T-cell (primary cell): ENCODE data around the gene NDUFV1. TPM values are rescaled to one million over a fixed set of nuclear protein-coding genes. Genes with fewer than 3 reads are reported as not detected.
"Not testable (repeated sequence)": the region's sequence is repeated elsewhere in the genome, so short reads cannot be mapped to it uniquely, and the experiment has no call there.

Source experiments
- ATAC-seq, 4 experiments: fragments of 200-7000 bp in 3 of 4; fragments of 150-1000 bp in 1 of 4; cut with Tn5 transposase; replicated peaks in 1 of 4; 1 replicate in 3 of 4; 2 replicates in 1 of 4; pipeline ENCODE4 v1.10.0; 2021; ENCODE audit warnings: moderate library complexity in 3 of 4, mild to moderate bottlenecking in 2 of 4, moderate number of reproducible peaks in 1 of 4
- CTCF ChIA-PET, 2 donors: fragments of 300-600 bp; sonication (Branson Sonifier 250); formaldehyde crosslinking; loops; one replicate each; lab custom pipeline; 2022; ENCODE audit warnings: antibody characterized with exemption in 2 of 2; lab: Charles Lee
- POLR2A ChIA-PET, 2 donors: fragments of 300-600 bp; sonication (Branson Sonifier 250); formaldehyde crosslinking; loops; one replicate each; lab custom pipeline; 2022; ENCODE audit warnings: antibody characterized with exemption in 2 of 2; lab: Charles Lee
- DNase-seq, 35 experiments: peaks; one replicate each; pipeline versions ENCODE4 v3.0.0 to v3.0.0-alpha.2; 2013 to 2023
- H3K27ac ChIP-seq: one replicate; pipeline ENCODE4 v1.5.1; 2013; ENCODE audit warnings: low read length
- H3K27me3 ChIP-seq, 2 experiments: replicated peaks in 1 of 2; 1 replicate in 1 of 2; 2 replicates in 1 of 2; pipeline versions ENCODE4 v1.6.1 to v1.7.0; 2013; ENCODE audit warnings: low read length in 1 of 2, mixed read lengths in 1 of 2; ENCODE audit not compliant: control insufficient read depth in 2 of 2, insufficient read depth in 2 of 2; ENCODE audit errors: extremely low read depth in 1 of 2
- H3K36me3 ChIP-seq, 2 donors: 1 replicate in 1 of 2; 2 replicates in 1 of 2; pipeline versions ENCODE4 v1.6.1 to v1.7.0; 2013; ENCODE audit warnings: low read length in 1 of 2; ENCODE audit not compliant: control insufficient read depth in 2 of 2, insufficient read depth in 1 of 2; ENCODE audit errors: extremely low read depth in 1 of 2
- H3K4me1 ChIP-seq, 2 experiments: 1 replicate in 1 of 2; 2 replicates in 1 of 2; pipeline versions ENCODE4 v1.6.1 to v1.7.0; 2013; ENCODE audit warnings: low read length in 2 of 2, mixed read lengths in 1 of 2; ENCODE audit not compliant: insufficient read depth in 2 of 2, control insufficient read depth in 1 of 2; ENCODE audit errors: extremely low read depth in 1 of 2
- H3K4me3 ChIP-seq, 2 donors: 1 replicate in 1 of 2; 2 replicates in 1 of 2; pipeline versions ENCODE4 v1.5.1 to v1.7.0; 2013; ENCODE audit warnings: mild to moderate bottlenecking in 2 of 2, low read length in 1 of 2, moderate library complexity in 1 of 2; ENCODE audit not compliant: control insufficient read depth in 1 of 2; ENCODE audit errors: extremely low read depth in 1 of 2
- H3K9me3 ChIP-seq: 2 replicates; pipeline ENCODE4 v1.7.0; 2013
- H3K27ac Mint-ChIP-seq, 2 donors: one replicate each; pipeline ENCODE4 v1.8.0; 2020 to 2021; ENCODE audit warnings: mild to moderate bottlenecking in 2 of 2, mixed read lengths in 2 of 2
- H3K27me3 Mint-ChIP-seq, 2 donors: one replicate each; pipeline ENCODE4 v1.8.0; 2021 to 2022; ENCODE audit warnings: mixed read lengths in 2 of 2
- H3K36me3 Mint-ChIP-seq: one replicate; pipeline ENCODE4 v1.8.0; 2021; ENCODE audit warnings: mixed read lengths
- H3K4me1 Mint-ChIP-seq, 3 donors: one replicate each; pipeline ENCODE4 v1.8.0; 2020 to 2022; ENCODE audit warnings: mixed read lengths in 3 of 3, mild to moderate bottlenecking in 1 of 3
- H3K4me3 Mint-ChIP-seq, 3 donors: one replicate each; pipeline ENCODE4 v1.8.0; 2020 to 2022; ENCODE audit warnings: mild to moderate bottlenecking in 3 of 3, mixed read lengths in 3 of 3, moderate library complexity in 3 of 3
- H3K9me3 Mint-ChIP-seq, 3 donors: one replicate each; pipeline ENCODE4 v1.8.0; 2020 to 2022; ENCODE audit warnings: mixed read lengths in 3 of 3
- WGBS: methylation state at CpG from one replicate; pipeline ENCODE4 v1.1.5; 2013; ENCODE audit warnings: missing lambda C conversion rate; ENCODE audit not compliant: insufficient coverage; 5-methylcytosine and 5-hydroxymethylcytosine counted together
- total RNA-seq, 35 experiments: library from RNA in 6 of 35; stranded (reverse) in 6 of 35; fragments of 120-200 nt in 1 of 35; gene quantifications; one replicate each; pipeline versions ENCODE4 v1.2.1 to v1.2.4 and lab custom pipeline; 2013 to 2026

The NDUFV1 gene
- total RNA-seq, 5 donors from 2014 or later (not counting 1 experiment from before 2014, with no cell fraction given): 199 to 250 (median 238) TPM

GRCh38 chr11:67620621-67621020 lies 13.9 kb downstream of the NDUFV1 start:
- H3K36me3 Mint-ChIP-seq, H3K9me3 Mint-ChIP-seq, CTCF ChIA-PET, H3K27me3 ChIP-seq, H3K27ac Mint-ChIP-seq, POLR2A ChIA-PET, H3K27ac ChIP-seq, H3K4me3 ChIP-seq, H3K4me3 Mint-ChIP-seq, ATAC-seq, H3K36me3 ChIP-seq, H3K27me3 Mint-ChIP-seq, H3K9me3 ChIP-seq: not testable (repeated sequence)
- peaks cover 2 to 14% of the 10 kb centered on the region in 2 experiments for H3K4me1 ChIP-seq
- 96% methylated on average over 9 of the region's 13 CpGs for WGBS
- peak in 1 of 35 experiments; percentile 0 for DNase-seq
- H3K4me1 Mint-ChIP-seq: peaks cover 3 to 11% (median 4%) of the 10 kb centered on the region in 3 donors

DNA sequence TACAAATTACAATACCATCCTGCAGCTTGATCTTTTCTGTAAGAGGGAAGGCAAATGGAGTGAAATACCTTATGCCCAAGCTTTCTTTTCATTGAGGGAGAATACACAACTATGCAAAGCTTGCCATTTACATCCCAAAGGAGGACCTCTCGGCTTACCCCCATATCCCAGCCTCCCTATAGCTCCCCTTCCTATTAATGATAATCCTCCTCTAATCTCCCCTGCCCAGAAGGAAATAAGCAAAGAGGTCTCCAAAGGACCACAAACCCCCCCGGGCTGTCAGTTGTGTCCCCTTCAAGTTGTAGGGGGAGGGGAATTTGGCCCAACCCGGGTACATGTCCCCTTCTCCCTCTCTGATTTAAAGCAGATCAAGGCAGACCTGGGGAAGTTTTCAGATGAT lies 15.2 kb downstream of the NDUFV1 start:
- H3K4me3 ChIP-seq, H3K4me1 Mint-ChIP-seq, H3K4me3 Mint-ChIP-seq, H3K4me1 ChIP-seq, H3K27me3 Mint-ChIP-seq, H3K27ac Mint-ChIP-seq, H3K9me3 Mint-ChIP-seq, POLR2A ChIA-PET, H3K9me3 ChIP-seq, H3K27me3 ChIP-seq, H3K27ac ChIP-seq, CTCF ChIA-PET, ATAC-seq, H3K36me3 ChIP-seq, DNase-seq, H3K36me3 Mint-ChIP-seq: not testable (repeated sequence)
- no CpG with 5 or more reads among the region's 3 CpGs for WGBS

- H3K4me3 ChIP-seq, H3K4me1 ChIP-seq, H3K27ac Mint-ChIP-seq, H3K9me3 ChIP-seq, H3K4me3 Mint-ChIP-seq, DNase-seq, H3K4me1 Mint-ChIP-seq, POLR2A ChIA-PET, H3K27ac ChIP-seq, H3K9me3 Mint-ChIP-seq, ATAC-seq, CTCF ChIA-PET, H3K36me3 Mint-ChIP-seq, H3K27me3 ChIP-seq, H3K27me3 Mint-ChIP-seq, H3K36me3 ChIP-seq: not testable (repeated sequence)
- WGBS: 60% methylated on average over 2 of the region's 7 CpGs
These were observed 16.2 kb downstream of the NDUFV1 start for GRCh38 chr11:67622905-67623304.

DNA sequence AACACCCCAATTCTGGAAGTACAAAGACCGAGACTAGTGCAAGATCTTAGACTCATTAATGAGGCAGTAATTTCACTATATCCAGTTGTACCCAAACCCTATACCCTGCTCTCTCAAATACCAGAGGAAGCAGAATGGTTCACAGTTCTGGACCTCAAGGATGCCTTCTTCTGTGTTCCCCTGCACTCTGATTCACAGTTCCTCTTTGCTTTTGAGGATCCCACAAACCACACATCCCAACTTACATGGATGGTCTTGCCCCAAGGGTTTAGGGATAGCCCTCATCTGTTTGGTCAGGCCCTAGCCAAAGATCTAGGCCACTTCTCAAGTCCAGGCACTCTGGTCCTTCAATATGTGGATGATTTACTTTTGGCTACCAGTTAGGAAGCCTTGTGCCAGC lies 17.1 kb downstream of the NDUFV1 start:
- H3K27me3 Mint-ChIP-seq, H3K4me3 ChIP-seq, H3K27ac Mint-ChIP-seq, POLR2A ChIA-PET, H3K36me3 ChIP-seq, H3K4me1 Mint-ChIP-seq, H3K27ac ChIP-seq, DNase-seq, H3K9me3 Mint-ChIP-seq, ATAC-seq, CTCF ChIA-PET, H3K9me3 ChIP-seq, H3K4me1 ChIP-seq, H3K27me3 ChIP-seq, H3K36me3 Mint-ChIP-seq, H3K4me3 Mint-ChIP-seq: not testable (repeated sequence)
- WGBS: 100% methylated on average over 1 of the region's 1 CpG

DNA sequence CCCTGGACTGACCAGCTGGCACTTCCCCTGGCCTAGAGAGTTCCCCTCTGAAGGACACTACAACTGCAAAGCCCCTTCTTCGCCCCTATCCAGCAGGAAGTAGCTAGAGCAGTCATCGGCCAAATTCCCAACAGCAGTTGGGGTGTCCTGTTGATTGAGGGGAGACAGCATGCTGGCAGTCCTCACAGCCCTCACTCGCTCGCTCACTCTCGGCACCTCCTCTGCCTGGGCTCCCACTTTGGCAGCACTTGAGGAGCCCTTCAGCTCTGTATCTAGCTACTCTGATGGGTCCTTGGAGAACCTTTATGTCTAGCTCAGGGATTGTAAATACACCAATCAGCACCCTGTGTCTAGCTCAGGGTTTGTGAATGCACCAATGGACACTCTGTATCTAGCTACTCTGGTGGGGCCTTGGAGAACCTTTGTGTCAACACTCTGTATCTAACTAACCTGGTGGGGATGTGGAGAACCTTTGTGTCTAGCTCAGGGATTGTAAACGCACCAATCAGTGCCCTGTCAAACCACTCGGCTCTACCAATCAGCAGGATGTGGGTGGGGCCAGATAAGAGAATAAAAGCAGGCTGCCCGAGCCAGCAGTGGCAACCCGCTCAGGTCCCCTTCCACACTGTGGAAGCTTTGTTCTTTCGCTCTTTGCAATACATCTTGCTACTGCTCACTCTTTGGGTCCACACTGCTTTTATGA lies 19.5 kb downstream of the NDUFV1 start:
- H3K36me3 ChIP-seq, ATAC-seq, POLR2A ChIA-PET: not testable (repeated sequence)

DNA sequence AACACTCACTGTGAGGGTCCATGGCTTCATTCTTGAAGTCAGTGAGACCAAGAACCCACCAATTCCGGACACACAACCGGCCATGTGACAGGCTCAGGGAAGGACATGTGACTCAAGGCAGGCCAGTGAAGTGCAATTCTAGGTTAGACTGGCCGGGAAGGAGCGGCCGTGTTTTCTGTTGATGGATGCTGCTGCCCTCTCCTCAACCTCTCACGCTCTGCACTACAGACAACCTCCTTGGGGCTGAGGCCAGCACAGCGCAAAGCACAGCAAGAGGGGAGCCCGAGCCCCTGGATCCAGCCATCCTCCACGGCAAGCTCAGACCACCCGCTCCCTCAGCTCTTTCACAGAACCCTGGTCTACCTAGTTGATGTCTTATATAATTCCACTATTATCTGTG lies 20.2 kb downstream of the NDUFV1 start:
- DNase-seq: no peak
- ChIA-PET POLR2A (no interaction called here), CTCF (interaction anchor here in 1 of 2 donors (2.1 kb wide), 1 partner anchor 32 kb away, joined by 4 read pairs; no protein-coding TSS in a partner anchor)
- no peak overlapping the region for H3K27ac ChIP-seq
- Mint-ChIP-seq H3K4me3 (no peak overlapping the region), H3K27ac (no peak overlapping the region), H3K9me3 (no peaks in the 10 kb centered on the region), H3K4me1 (peaks cover 6 to 9% (median 8%) of the 10 kb centered on the region in 3 donors), H3K27me3 (no peaks in the 10 kb centered on the region), H3K36me3 (no peaks in the 10 kb centered on the region)
- ATAC-seq: no peak
- H3K4me1 ChIP-seq: peaks cover 0 to 24% of the 10 kb centered on the region in 2 experiments
- H3K4me3 ChIP-seq: no peak overlapping the region
- H3K9me3 ChIP-seq: no peaks in the 10 kb centered on the region
- H3K27me3 ChIP-seq: no peaks in the 10 kb centered on the region
- H3K36me3 ChIP-seq: no peaks in the 10 kb centered on the region
- 100% methylated on average over 2 of the region's 10 CpGs for WGBS

More for the DNA sequence above, 19.5 kb downstream of the NDUFV1 start:
- CTCF ChIA-PET: interaction anchor here in 1 of 2 donors (2.1 kb wide), 1 partner anchor 33 kb away, joined by 4 read pairs; no protein-coding TSS in a partner anchor
- peak overlapping the region in 1 of 2 donors; percentile 4 for H3K27ac Mint-ChIP-seq
- not testable (repeated sequence) for H3K27me3 ChIP-seq, H3K27me3 Mint-ChIP-seq, DNase-seq, H3K27ac ChIP-seq, H3K4me3 Mint-ChIP-seq, H3K36me3 Mint-ChIP-seq, H3K9me3 ChIP-seq, H3K9me3 Mint-ChIP-seq, H3K4me1 Mint-ChIP-seq, H3K4me3 ChIP-seq
- WGBS: 89% methylated on average over 5 of the region's 10 CpGs
- H3K4me1 ChIP-seq: peaks cover 0 to 21% of the 10 kb centered on the region in 2 experiments
